Measurements from ENCODE around the gene GABRB3. TPM values are rescaled to one million over a fixed set of nuclear protein-coding genes. Genes with fewer than 3 reads are reported as not detected.

The GABRB3 gene
- polyA plus RNA-seq, 3 donors = not detected

DNA sequence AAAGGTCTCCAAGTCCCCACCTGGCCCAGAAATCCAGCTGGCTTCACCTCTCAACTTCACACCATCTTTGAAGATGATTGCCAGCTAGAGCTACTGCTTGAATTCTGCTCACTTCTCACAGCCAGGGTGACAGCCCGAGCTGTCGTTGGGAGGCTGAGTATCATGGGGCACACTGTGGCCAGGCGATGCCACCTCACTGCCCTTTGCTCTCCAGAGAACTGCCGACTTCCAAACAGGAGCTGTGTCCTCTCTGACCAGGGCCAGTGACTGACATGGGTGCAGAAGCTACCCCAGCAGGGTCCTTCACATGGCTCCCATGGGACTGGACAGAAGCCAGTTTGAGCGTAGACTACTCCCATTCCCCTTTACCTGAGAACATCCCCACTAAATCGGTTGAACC, 254.0 kb downstream of the GABRB3 start:
- Mint-ChIP-seq H3K27ac (no peak overlapping the region), H3K36me3 (no peaks in the 10 kb centered on the region), H3K9me3 (peaks cover 18 to 52% (median 34%) of the 10 kb centered on the region in 7 donors), H3K4me3 (no peak overlapping the region), H3K27me3 (ENCODE audit: low read depth in 3 of 3) (no peaks in the 10 kb centered on the region), H3K4me1 (no peaks in the 10 kb centered on the region)
- 89% methylated on average over 4 of the region's 6 CpGs for WGBS (ENCODE audit: insufficient coverage)
- H3K27me3 ChIP-seq (ENCODE audit: control insufficient read depth in 2 of 2, insufficient read depth in 2 of 2, low read length in 2 of 2) = no peaks in the 10 kb centered on the region
- no peak for DNase-seq
- no peak overlapping the region for H3K27ac ChIP-seq (ENCODE audit: low read depth in 1 of 2, low read length in 2 of 2)
- no peak overlapping the region for H3K9ac ChIP-seq (ENCODE audit: insufficient read depth, low read length, poor library complexity, severe bottlenecking)
- H3K9me3 ChIP-seq (replicated peaks in 1 of 2; ENCODE audit: control insufficient read depth in 1 of 2, insufficient read depth in 1 of 2, low read length in 2 of 2) = peaks cover 49 to 61% of the 10 kb centered on the region in 2 donors
- H3K79me2 ChIP-seq (ENCODE audit: insufficient read depth, low read length) = no peaks in the 10 kb centered on the region
- H2AFZ ChIP-seq (ENCODE audit: insufficient read depth, low read depth, low read length, poor library complexity, severe bottlenecking) = no peak overlapping the region
- TF ChIP-seq, protein P1, sequence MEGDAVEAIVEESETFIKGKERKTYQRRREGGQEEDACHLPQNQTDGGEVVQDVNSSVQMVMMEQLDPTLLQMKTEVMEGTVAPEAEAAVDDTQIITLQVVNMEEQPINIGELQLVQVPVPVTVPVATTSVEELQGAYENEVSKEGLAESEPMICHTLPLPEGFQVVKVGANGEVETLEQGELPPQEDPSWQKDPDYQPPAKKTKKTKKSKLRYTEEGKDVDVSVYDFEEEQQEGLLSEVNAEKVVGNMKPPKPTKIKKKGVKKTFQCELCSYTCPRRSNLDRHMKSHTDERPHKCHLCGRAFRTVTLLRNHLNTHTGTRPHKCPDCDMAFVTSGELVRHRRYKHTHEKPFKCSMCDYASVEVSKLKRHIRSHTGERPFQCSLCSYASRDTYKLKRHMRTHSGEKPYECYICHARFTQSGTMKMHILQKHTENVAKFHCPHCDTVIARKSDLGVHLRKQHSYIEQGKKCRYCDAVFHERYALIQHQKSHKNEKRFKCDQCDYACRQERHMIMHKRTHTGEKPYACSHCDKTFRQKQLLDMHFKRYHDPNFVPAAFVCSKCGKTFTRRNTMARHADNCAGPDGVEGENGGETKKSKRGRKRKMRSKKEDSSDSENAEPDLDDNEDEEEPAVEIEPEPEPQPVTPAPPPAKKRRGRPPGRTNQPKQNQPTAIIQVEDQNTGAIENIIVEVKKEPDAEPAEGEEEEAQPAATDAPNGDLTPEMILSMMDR (IDR thresholded peaks at IDR 0.05) = no peak
- no peak overlapping the region for H3K4me3 ChIP-seq (replicated peaks in 1 of 3; ENCODE audit: low read depth in 2 of 3, low read length in 3 of 3)
- H3K36me3 ChIP-seq (replicated peaks in 1 of 2; ENCODE audit: control insufficient read depth in 1 of 2, insufficient read depth in 2 of 2, low read length in 2 of 2) = no peaks in the 10 kb centered on the region
- no peak overlapping the region for H3K4me2 ChIP-seq (replicated peaks; ENCODE audit: extremely low read depth, low read length, poor library complexity, severe bottlenecking)
- no peaks in the 10 kb centered on the region for H3K4me1 ChIP-seq (ENCODE audit: control insufficient read depth in 1 of 2, insufficient read depth in 2 of 2, low read length in 2 of 2)
- no peaks in the 10 kb centered on the region for H4K20me1 ChIP-seq (ENCODE audit: insufficient read depth, low read length)
- intact Hi-C loops (cut with micrococcal nuclease) = no loop called here

DNA sequence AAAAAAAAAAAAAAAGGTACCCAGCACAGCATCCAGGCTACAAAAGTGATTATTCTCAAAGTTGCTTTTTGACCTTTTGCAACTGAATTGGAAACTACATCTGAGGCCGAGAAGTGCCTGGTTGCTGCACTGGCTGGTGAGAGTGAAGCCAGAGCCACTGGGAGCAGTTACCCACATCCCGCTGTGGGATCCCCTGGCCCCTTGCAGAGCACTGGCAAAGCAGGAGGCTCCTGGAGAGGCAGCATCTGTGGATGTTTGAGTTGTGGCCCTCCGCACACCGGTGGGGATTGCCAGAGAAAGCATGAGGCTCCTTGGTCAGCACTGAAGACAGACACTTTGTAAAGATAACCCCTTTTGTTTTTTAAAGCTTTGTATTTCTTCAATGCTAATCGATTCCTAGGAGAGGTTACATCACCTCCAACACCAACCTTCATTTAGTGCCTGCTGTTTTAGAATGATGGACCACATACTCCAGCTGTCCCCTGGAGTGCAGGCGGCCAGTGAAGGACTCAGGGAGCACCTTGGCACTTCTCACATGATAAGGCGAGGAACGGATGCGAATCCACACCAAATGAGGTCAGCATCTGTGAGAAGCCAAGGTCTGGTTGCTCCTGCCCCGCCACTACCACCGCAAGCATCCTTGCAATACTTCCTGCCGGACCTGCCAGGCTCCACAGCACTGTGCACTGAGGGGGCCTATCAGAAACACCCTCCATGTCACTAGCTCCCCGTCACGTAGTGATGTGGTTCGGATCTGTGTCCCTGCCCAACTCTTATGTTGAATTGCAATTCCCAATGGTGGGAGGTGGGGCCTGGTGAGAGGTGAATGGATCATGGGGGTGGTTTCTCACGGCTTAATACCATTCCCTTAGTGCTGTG, 256.5 kb downstream of the GABRB3 start:
- WGBS (ENCODE audit: insufficient coverage) = 88% methylated on average over 8 of the region's 16 CpGs
- Histone ChIP-seq H2AFZ (ENCODE audit: insufficient read depth, low read depth, low read length, poor library complexity, severe bottlenecking) (no peak overlapping the region), H3K27ac (ENCODE audit: low read depth in 1 of 2, low read length in 2 of 2) (no peak overlapping the region), H3K27me3 (ENCODE audit: control insufficient read depth in 2 of 2, insufficient read depth in 2 of 2, low read length in 2 of 2) (no peaks in the 10 kb centered on the region), H3K4me2 (replicated peaks; ENCODE audit: extremely low read depth, low read length, poor library complexity, severe bottlenecking) (no peak overlapping the region), H3K9me3 (replicated peaks in 1 of 2; ENCODE audit: control insufficient read depth in 1 of 2, insufficient read depth in 1 of 2, low read length in 2 of 2) (peaks cover 49 to 60% of the 10 kb centered on the region in 2 donors), H3K79me2 (ENCODE audit: insufficient read depth, low read length) (no peaks in the 10 kb centered on the region), H4K20me1 (ENCODE audit: insufficient read depth, low read length) (no peaks in the 10 kb centered on the region), H3K9ac (ENCODE audit: insufficient read depth, low read length, poor library complexity, severe bottlenecking) (no peak overlapping the region), H3K4me3 (replicated peaks in 1 of 3; ENCODE audit: low read depth in 2 of 3, low read length in 3 of 3) (no peak overlapping the region), H3K4me1 (ENCODE audit: control insufficient read depth in 1 of 2, insufficient read depth in 2 of 2, low read length in 2 of 2) (no peaks in the 10 kb centered on the region), H3K36me3 (replicated peaks in 1 of 2; ENCODE audit: control insufficient read depth in 1 of 2, insufficient read depth in 2 of 2, low read length in 2 of 2) (no peaks in the 10 kb centered on the region)
- H3K9me3 Mint-ChIP-seq = peaks cover 20 to 49% (median 39%) of the 10 kb centered on the region in 7 donors
- no peaks in the 10 kb centered on the region for H3K36me3 Mint-ChIP-seq
- TF ChIP-seq, protein P1 (IDR thresholded peaks at IDR 0.05) = no peak
- intact Hi-C loops (cut with micrococcal nuclease) = no loop called here
- H3K27me3 Mint-ChIP-seq (ENCODE audit: low read depth in 3 of 3) = no peaks in the 10 kb centered on the region
- H3K4me3 Mint-ChIP-seq = no peak overlapping the region
- no peaks in the 10 kb centered on the region for H3K4me1 Mint-ChIP-seq
- H3K27ac Mint-ChIP-seq = no peak overlapping the region
- no peak for DNase-seq

Data from CD14-positive monocyte (primary cell).